Effector memory CD4-positive, alpha-beta T cell (primary cell): ENCODE measurements around the gene COX7A2L.
"Not testable (repeated sequence)": the region's sequence is repeated elsewhere in the genome, so short reads cannot be mapped to it uniquely, and the experiment has no call there.

Experiments
- DNase-seq, 3 donors: peaks; one replicate each; pipeline ENCODE4 v3.0.0-alpha.2; 2020
- H3K27ac ChIP-seq: 2 replicates; pipeline ENCODE4 v1.7.0; 2013; ENCODE audit warnings: mild to moderate bottlenecking, low read length, moderate library complexity; ENCODE audit not compliant: insufficient read depth, poor library complexity, severe bottlenecking
- H3K27me3 ChIP-seq: replicated peaks from 2 replicates; pipeline ENCODE4 v1.7.0; 2013; ENCODE audit warnings: mild to moderate bottlenecking, low read length; ENCODE audit not compliant: insufficient read depth, control insufficient read depth, poor library complexity, severe bottlenecking
- H3K36me3 ChIP-seq: 2 replicates; pipeline ENCODE4 v1.7.0; 2013; ENCODE audit warnings: mild to moderate bottlenecking, low read length, moderate library complexity; ENCODE audit not compliant: control insufficient read depth, insufficient read depth
- H3K4me1 ChIP-seq: 2 replicates; pipeline ENCODE4 v1.7.0; 2013; ENCODE audit warnings: low read length, mild to moderate bottlenecking; ENCODE audit not compliant: control insufficient read depth, insufficient read depth, poor library complexity, severe bottlenecking
- H3K4me3 ChIP-seq: 2 replicates; pipeline ENCODE4 v1.7.0; 2013; ENCODE audit warnings: low read length, low read depth, mild to moderate bottlenecking; ENCODE audit not compliant: insufficient read depth, poor library complexity, severe bottlenecking
- H3K9me3 ChIP-seq: 2 replicates; pipeline ENCODE4 v1.7.0; 2013; ENCODE audit warnings: mild to moderate bottlenecking, low read length, moderate library complexity; ENCODE audit not compliant: control insufficient read depth

COX7A2L gene

DNA sequence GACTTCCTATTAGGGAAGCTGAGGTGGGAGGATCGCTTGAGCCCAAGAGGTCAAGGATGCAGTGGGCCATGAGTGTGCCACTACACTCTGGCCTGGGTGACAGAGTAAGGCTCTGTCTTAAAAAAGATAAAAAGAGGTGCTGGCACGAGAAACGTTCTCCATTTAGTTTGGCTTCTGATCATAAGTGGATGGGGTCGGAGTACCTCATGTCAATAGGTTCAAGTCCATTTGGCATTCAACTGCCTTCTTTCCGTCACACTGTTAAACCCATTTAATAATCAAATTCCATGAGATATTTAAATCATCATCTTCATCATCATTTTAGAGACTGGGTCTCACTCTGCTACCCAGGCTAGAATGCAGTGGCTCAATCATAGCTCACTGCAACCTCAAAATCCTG is 9.2 kb downstream of the COX7A2L start:
- Histone ChIP-seq H3K36me3 (peaks cover 34% of the 10 kb centered on the region), H3K4me1 (no peaks in the 10 kb centered on the region), H3K27me3 (no peaks in the 10 kb centered on the region), H3K27ac (no peak overlapping the region), H3K9me3 (no peaks in the 10 kb centered on the region), H3K4me3 (no peak overlapping the region)
- DNase-seq: no peak

DNA sequence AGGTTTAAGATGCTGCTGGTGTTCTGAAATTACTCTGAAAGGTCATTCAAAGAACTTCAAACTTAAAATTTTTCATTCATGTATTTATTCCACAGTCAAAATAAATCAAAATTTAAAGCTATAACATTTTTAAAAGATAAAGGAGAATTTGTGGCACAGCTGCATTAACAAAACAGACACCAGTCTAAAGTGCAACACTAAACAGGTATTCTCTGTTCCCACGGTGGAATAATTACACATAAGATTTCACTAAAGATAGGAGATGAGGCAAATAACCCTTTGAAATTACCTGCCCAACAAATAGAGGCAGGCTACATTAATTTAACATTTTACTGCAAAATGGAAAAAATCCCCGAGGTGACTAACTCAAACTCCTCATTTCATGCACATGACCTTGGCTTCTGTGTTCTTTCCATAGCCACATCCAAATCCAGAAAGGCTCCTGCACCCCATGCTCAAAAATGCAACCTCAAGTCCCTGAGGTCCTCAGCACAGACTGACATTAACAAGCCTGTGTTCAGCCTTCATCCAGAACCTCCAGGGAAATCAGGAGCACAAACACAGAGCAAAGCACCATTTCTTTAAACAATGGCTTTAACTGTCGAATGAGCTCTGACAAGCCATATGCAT is 10.5 kb downstream of the COX7A2L start:
- DNase-seq: no peak
- H3K36me3 ChIP-seq: peaks cover 39% of the 10 kb centered on the region

DNA sequence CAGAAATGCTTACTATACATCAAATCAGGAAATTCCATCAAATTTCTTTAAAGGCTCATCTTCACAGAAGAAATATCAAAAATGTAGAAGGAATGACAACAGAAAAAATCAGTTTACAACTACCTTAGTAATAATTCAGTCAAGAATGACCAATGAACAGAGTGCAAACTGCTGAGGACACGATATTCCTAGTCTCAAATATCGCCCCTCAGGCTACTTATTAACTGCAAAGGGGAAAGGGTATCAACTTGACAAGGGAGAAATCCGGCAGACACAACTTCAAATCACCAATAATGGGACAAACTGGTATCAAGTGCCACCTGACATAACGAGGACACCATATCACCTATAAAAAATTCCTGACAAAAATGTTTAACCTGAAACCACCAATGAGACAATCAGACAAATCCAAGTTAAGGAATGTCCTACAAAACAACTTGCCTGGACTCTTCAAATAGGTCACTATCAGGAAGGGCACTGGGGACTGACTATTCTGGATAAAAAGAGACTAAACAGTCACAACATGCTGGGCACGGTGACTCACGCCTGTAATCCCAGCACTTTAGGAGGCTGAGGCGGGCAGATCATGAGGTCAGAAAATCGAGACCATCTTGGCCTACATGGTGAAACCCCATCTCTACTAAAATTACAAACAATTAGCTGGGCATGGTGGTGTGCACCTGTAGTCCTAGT is 12.8 kb downstream of the COX7A2L start:
- Histone ChIP-seq H3K4me3 (no peak overlapping the region), H3K36me3 (peaks cover 41% of the 10 kb centered on the region), H3K9me3 (no peaks in the 10 kb centered on the region), H3K27ac (no peak overlapping the region), H3K4me1 (no peaks in the 10 kb centered on the region), H3K27me3 (no peaks in the 10 kb centered on the region)
- DNase-seq: no peak

More for the DNA sequence above, 10.5 kb downstream of the COX7A2L start:
- Histone ChIP-seq H3K27me3 (no peaks in the 10 kb centered on the region), H3K4me1 (no peaks in the 10 kb centered on the region), H3K4me3 (no peak overlapping the region), H3K9me3 (no peaks in the 10 kb centered on the region), H3K27ac (no peak overlapping the region)

DNA sequence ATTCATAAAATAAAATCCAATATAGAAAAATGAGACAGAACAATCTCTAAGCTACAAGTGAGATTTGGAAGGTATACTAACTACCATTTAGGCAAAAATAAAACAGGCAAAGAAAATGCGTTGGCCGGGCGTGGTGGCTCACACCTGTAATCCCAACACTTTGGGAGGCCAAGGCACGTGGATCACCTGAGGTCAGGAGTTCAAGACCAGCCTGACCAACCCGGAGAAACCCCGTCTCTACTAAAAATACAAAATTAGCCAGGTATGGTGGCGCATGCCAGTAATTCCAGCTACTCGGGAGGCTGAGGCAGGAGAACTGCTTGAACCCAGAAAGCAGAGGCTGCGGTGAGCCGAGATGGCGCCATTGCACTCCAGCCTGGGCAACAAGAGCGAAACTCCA is 13.5 kb downstream of the COX7A2L start:
- not testable (repeated sequence) for H3K4me3 ChIP-seq, H3K27ac ChIP-seq, H3K27me3 ChIP-seq, H3K9me3 ChIP-seq, DNase-seq, H3K4me1 ChIP-seq
- H3K36me3 ChIP-seq: peaks cover 38% of the 10 kb centered on the region

DNA sequence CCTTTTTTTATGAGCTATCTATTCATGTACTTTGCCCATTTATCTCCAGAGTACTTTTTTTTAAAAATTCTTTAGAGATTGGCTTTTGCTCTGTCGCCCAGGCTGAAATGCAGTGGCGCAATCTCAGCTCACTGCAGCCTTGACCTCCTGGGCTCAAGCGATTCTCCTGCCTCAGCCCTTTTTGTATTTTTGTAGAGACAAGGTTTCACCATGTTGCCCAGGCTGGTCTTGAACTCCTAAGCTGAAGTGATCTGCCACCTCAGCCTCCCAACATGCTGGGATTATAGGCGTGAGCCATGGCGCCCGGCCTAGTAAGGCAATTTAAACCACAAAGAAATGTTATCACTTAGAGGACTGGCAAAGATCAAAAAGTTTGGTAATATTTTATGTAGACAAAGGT is 14.2 kb downstream of the COX7A2L start:
- H3K4me3 ChIP-seq, H3K9me3 ChIP-seq, H3K27ac ChIP-seq, DNase-seq, H3K27me3 ChIP-seq, H3K4me1 ChIP-seq: not testable (repeated sequence)
- peaks cover 31% of the 10 kb centered on the region for H3K36me3 ChIP-seq

DNA sequence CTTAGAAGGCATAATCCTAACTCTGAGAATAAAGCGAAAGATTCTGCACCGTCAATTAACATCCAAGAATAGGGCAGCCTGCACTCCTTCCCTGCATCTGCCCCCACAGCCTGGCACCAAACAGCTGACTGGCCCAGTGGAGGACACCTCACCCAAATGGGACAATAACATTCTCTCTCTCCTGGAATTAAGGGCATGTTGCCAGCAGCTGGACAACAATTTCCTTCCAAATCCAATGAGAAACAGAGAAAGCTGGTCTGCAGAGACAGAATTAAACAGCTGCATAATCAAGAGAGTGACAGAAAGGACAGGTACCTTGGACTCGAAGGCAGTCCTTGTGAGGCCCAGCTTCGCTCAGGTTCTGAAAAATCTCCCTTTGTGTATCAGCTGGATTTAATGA is 15.0 kb downstream of the COX7A2L start:
- Histone ChIP-seq H3K4me3 (no peak overlapping the region), H3K27ac (no peak overlapping the region), H3K9me3 (no peaks in the 10 kb centered on the region), H3K36me3 (peaks cover 24% of the 10 kb centered on the region), H3K27me3 (no peaks in the 10 kb centered on the region), H3K4me1 (no peaks in the 10 kb centered on the region)
- no peak for DNase-seq

DNA sequence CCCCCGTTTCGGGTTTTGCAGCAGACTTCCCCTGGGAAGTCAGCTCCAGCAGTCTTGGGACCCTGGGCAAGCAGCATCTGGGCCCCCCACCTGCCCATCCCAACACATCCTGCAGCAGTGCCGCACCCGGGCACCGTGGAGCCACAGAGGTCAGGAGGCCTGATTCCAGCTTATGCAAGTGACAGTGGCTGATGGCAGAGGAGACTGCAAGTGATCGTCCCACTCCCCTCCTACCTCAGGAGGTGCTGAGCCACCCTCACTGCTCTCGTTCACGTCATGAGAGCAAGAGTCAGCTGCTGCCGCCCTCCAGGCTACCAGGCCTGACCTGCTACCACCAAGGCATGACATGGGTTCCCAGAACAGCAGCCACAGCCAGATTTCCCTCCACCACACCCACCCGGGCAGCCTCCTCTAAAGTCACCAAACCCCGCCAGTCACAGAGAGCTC is 18.2 kb downstream of the COX7A2L start:
- no peak overlapping the region for H3K27ac ChIP-seq
- no peaks in the 10 kb centered on the region for H3K9me3 ChIP-seq
- no peak for DNase-seq
- no peaks in the 10 kb centered on the region for H3K4me1 ChIP-seq
- no peaks in the 10 kb centered on the region for H3K27me3 ChIP-seq
- no peak overlapping the region for H3K4me3 ChIP-seq
- peaks cover 17% of the 10 kb centered on the region for H3K36me3 ChIP-seq

DNA sequence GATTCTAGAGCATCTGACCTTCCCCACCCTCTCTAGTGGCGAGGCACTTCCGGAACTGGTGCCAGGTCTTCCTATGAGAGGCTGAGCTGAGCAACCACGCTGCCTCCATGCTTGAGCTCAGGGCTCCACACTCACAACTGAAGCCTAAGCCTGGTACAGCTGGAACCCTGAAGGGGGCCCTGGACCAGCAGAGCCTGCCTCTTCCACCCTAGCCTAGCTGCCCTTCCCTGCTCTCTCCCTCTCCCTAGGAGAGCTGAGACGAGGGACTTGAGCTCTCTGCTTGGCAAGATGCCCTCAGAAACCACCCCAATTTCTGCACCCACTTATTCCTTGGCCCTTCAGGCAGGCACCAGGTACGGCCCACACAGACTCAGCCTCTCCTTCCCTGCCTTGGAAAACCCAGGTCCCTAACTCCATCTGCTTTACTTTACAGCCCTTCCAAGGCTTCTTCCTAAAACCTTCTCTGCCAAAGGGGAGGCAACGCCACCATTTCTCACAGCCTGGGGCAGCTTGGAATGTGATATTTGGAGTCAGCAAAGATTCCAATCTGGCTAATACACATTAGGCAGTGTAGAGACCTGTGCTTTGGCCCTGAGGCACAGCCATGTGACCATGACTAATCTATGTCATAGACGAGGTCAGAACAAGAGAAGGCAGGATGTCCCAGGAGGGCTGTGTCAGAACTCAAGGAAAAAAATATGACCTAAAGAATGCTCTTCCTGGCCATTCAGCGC is 18.8 kb downstream of the COX7A2L start:
- H3K9me3 ChIP-seq: no peaks in the 10 kb centered on the region
- no peaks in the 10 kb centered on the region for H3K4me1 ChIP-seq
- H3K27me3 ChIP-seq: no peaks in the 10 kb centered on the region
- no peak overlapping the region for H3K4me3 ChIP-seq
- DNase-seq: no peak
- peaks cover 11% of the 10 kb centered on the region for H3K36me3 ChIP-seq
- no peak overlapping the region for H3K27ac ChIP-seq

DNA sequence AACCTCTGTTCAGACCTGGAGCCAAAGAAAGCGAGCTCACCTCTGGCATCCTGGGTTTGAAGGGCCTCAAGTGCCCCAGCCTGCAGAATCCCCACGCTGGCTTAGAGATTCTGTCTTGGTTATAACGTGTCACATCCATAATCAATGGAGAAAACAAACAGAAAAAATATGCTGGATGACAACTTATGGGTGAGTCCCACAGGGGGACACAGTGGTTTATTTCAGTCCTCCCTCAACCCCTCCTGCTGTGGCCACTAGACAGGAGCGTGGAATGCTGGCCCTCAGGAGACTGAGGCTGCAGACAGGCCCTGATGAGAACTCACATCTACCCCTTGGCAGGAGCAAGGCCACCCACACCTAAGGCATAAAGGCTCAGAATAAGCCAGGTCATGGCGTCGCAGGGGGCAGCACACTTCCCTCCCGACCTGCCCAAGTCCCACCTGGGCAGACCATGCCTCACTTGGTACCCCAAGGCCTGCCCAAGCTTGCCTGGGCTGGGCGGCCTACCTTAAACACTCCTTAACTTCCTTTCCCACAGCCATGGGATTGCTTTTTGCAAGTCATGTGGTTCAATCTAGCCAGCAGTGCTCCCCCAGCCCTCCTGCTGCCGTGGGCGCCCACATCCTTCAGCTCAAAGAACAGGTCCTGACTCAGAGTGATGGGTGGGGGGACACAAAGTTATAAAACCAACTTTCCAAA is 19.9 kb downstream of the COX7A2L start:
- H3K4me3 ChIP-seq: no peak overlapping the region
- H3K36me3 ChIP-seq: peaks cover 19% of the 10 kb centered on the region
- no peaks in the 10 kb centered on the region for H3K4me1 ChIP-seq
- DNase-seq: no peak
- H3K9me3 ChIP-seq: no peaks in the 10 kb centered on the region
- no peak overlapping the region for H3K27ac ChIP-seq
- H3K27me3 ChIP-seq: no peaks in the 10 kb centered on the region
